HT-29 (cell line): ENCODE measurements around the gene NTN5. TPM values are rescaled to one million over a fixed set of nuclear protein-coding genes. Genes with fewer than 3 reads are reported as not detected.
"Not testable (repeated sequence)": the region's sequence is repeated elsewhere in the genome, so short reads cannot be mapped to it uniquely, and the experiment has no call there.

Experiments
- DNase-seq: peaks from one replicate; pipeline ENCODE4 v3.0.0-alpha.2; 2015; ENCODE audit warnings: low spot score
- total RNA-seq: library from RNA; depleted of rRNA; stranded (reverse); fragments of >200 nt; shearing (Covaris generic); gene quantifications from 2 replicates; pipeline ENCODE4 v1.2.3, GENCODE V29; 2014

The NTN5 gene
- total RNA-seq, 1 experiment from 2014 or later, result not detected

- peak; percentile 40 for DNase-seq
These were observed 27.2 kb downstream of the NTN5 start for GRCh38 chr19:48645620-48646000.

- peak; percentile 90 for DNase-seq
These were observed 27.8 kb downstream of the NTN5 start for GRCh38 chr19:48644839-48645619.

- no peak for DNase-seq
These were observed 28.5 kb downstream of the NTN5 start for GRCh38 chr19:48644355-48644754.

GRCh38 chr19:48642862-48643261 lies 30.0 kb downstream of the NTN5 start:
- no peak for DNase-seq

GRCh38 chr19:48641850-48642249 lies 31.0 kb downstream of the NTN5 start:
- DNase-seq, result no peak

GRCh38 chr19:48639483-48640375 lies 33.1 kb downstream of the NTN5 start:
- DNase-seq, result peak; percentile 45

GRCh38 chr19:48638831-48639381 lies 33.9 kb downstream of the NTN5 start:
- no peak for DNase-seq

- DNase-seq, result peak; percentile 95
These were observed 34.6 kb downstream of the NTN5 start for GRCh38 chr19:48637948-48638830.

GRCh38 chr19:48637449-48637947 lies 35.3 kb downstream of the NTN5 start:
- peak; percentile 99 for DNase-seq

- DNase-seq, result peak; percentile 77
These were observed 35.9 kb downstream of the NTN5 start, which contains the start of gene DBP for GRCh38 chr19:48636859-48637448. TSS of gene DBP (minus strand) at chr19:48637379. CDS start at chr19:48636994, 385 bp downstream.

- DNase-seq, result peak; percentile 48
These were observed 36.6 kb downstream of the NTN5 start for GRCh38 chr19:48635966-48636858.

GRCh38 chr19:48635263-48635965 lies 37.4 kb downstream of the NTN5 start:
- DNase-seq, result peak; percentile 73

- peak; percentile 97 for DNase-seq
These were observed 38.2 kb downstream of the NTN5 start for GRCh38 chr19:48634424-48635262.

GRCh38 chr19:48634036-48634342 lies 38.8 kb downstream of the NTN5 start:
- no peak for DNase-seq

GRCh38 chr19:48633148-48634035 lies 39.4 kb downstream of the NTN5 start:
- no peak for DNase-seq

- DNase-seq, result peak; percentile 33
These were observed 40.1 kb downstream of the NTN5 start for GRCh38 chr19:48632692-48633147.

GRCh38 chr19:48632286-48632685 lies 40.5 kb downstream of the NTN5 start:
- not testable (repeated sequence) for DNase-seq
